Measurements from ENCODE around the gene PCDHA9.
A peak's percentile ranks its signal among the peaks of the same experiment; 100 is the strongest.
"Not testable (repeated sequence)": the region's sequence is repeated elsewhere in the genome, so short reads cannot be mapped to it uniquely, and the experiment has no call there.

Gene PCDHA9

GRCh38 chr5:140808889-140809291, 39.3 kb upstream of the PCDHA9 start:
- Histone ChIP-seq H3K27ac (no peak overlapping the region), H3K4me3 (no peak overlapping the region)
- DNase-seq (ENCODE audit: low spot score), result no peak
- no peak for TF ChIP-seq CTCF (IDR thresholded peaks at IDR 0.05)

- Histone ChIP-seq H3K27ac (no peak within 1 kb of the TSS), H3K4me3 (peak within 1 kb of the TSS; percentile 3)
- no peak for TF ChIP-seq CTCF (IDR thresholded peaks at IDR 0.05)
- DNase-seq (ENCODE audit: low spot score), result no peak
Measured at GRCh38 chr5:140821375-140822280, 26.6 kb upstream of the PCDHA9 start, which contains the start of gene PCDHA5. TSS of gene PCDHA5 (plus strand) at chr5:140821613.

GRCh38 chr5:140822281-140822629, 25.9 kb upstream of the PCDHA9 start:
- no peak for TF ChIP-seq CTCF (IDR thresholded peaks at IDR 0.05)
- H3K4me3 ChIP-seq, result no peak overlapping the region
- no peak for DNase-seq (ENCODE audit: low spot score)
- H3K27ac ChIP-seq, result no peak overlapping the region

GRCh38 chr5:140822969-140823368, 25.2 kb upstream of the PCDHA9 start:
- not testable (repeated sequence) for H3K4me3 ChIP-seq; H3K27ac ChIP-seq; DNase-seq (ENCODE audit: low spot score)

GRCh38 chr5:140823475-140823874, 24.7 kb upstream of the PCDHA9 start:
- H3K4me3 ChIP-seq, result no peak overlapping the region
- no peak overlapping the region for H3K27ac ChIP-seq
- no peak for TF ChIP-seq CTCF (IDR thresholded peaks at IDR 0.05)
- no peak for DNase-seq (ENCODE audit: low spot score)

GRCh38 chr5:140827704-140828361, 20.3 kb upstream of the PCDHA9 start, which contains the start of gene PCDHA6:
TSS of gene PCDHA6 (plus strand) at chr5:140827960. CDS start at chr5:140828092, 132 bp downstream.
- no peak for TF ChIP-seq CTCF (IDR thresholded peaks at IDR 0.05)
- no peak within 1 kb of the TSS for H3K27ac ChIP-seq
- DNase-seq (ENCODE audit: low spot score), result no peak
- H3K4me3 ChIP-seq, result peak within 1 kb of the TSS; percentile 51

- TF ChIP-seq CTCF (IDR thresholded peaks at IDR 0.05), result no peak
- no peak for DNase-seq (ENCODE audit: low spot score)
- H3K27ac ChIP-seq, result no peak overlapping the region
- H3K4me3 ChIP-seq, result peak overlapping the region; percentile 51
Measured at GRCh38 chr5:140828362-140828737, 19.8 kb upstream of the PCDHA9 start.

GRCh38 chr5:140829511-140830501, 18.4 kb upstream of the PCDHA9 start:
- not testable (repeated sequence) for H3K27ac ChIP-seq; H3K4me3 ChIP-seq; DNase-seq (ENCODE audit: low spot score)

All from coronary artery (tissue), 2 donors.